ENCODE measurements around the gene DMAP1.

Gene DMAP1

GRCh38 chr1:44229435-44230167 lies 16.3 kb downstream of the DMAP1 start:
- no peak for DNase-seq

GRCh38 chr1:44230796-44231195 lies 17.5 kb downstream of the DMAP1 start:
- DNase-seq = no peak

GRCh38 chr1:44233593-44233992 lies 20.3 kb downstream of the DMAP1 start:
- no peak for DNase-seq

- no peak for DNase-seq
Observed at GRCh38 chr1:44235808-44236207, 22.5 kb downstream of the DMAP1 start.

GRCh38 chr1:44236490-44237272 lies 23.4 kb downstream of the DMAP1 start:
- no peak for DNase-seq

GRCh38 chr1:44237721-44238457 lies 24.6 kb downstream of the DMAP1 start:
- no peak for DNase-seq

- DNase-seq = no peak
Observed at GRCh38 chr1:44238660-44239059, 25.4 kb downstream of the DMAP1 start.

GRCh38 chr1:44239331-44239960 lies 26.2 kb downstream of the DMAP1 start:
- DNase-seq = no peak

GRCh38 chr1:44239961-44240371 lies 26.7 kb downstream of the DMAP1 start:
- DNase-seq = no peak

- DNase-seq = no peak
Observed at GRCh38 chr1:44240802-44241671, 27.8 kb downstream of the DMAP1 start.

- no peak for DNase-seq
Observed at GRCh38 chr1:44242746-44243145, 29.5 kb downstream of the DMAP1 start.

GRCh38 chr1:44243782-44244495 lies 30.7 kb downstream of the DMAP1 start:
- DNase-seq = no peak

GRCh38 chr1:44244986-44245385 lies 31.7 kb downstream of the DMAP1 start:
- DNase-seq = no peak

GRCh38 chr1:44246806-44247205 lies 33.5 kb downstream of the DMAP1 start:
- no peak for DNase-seq

GRCh38 chr1:44249543-44249942 lies 36.3 kb downstream of the DMAP1 start:
- no peak for DNase-seq

- DNase-seq = no peak
Observed at GRCh38 chr1:44250068-44250781, 37.0 kb downstream of the DMAP1 start.

- no peak for DNase-seq
Observed at GRCh38 chr1:44251486-44251885, 38.2 kb downstream of the DMAP1 start.

GRCh38 chr1:44251989-44252671 lies 38.9 kb downstream of the DMAP1 start:
- peak; percentile 68 for DNase-seq

GRCh38 chr1:44254392-44254910 lies 41.2 kb downstream of the DMAP1 start:
- DNase-seq = no peak

All from NCI-H524 treated with DMSO at 0.1 percent for 48 hours (cell line).